Endothelial cell of umbilical vein (primary cell): Measurements from ENCODE around the gene TPM4. TPM values are rescaled to one million over a fixed set of nuclear protein-coding genes. Genes with fewer than 3 reads are reported as not detected.

Experiments used
- BruUV-seq: library from RNA; stranded (reverse); fragments of 400-500 nt; replicated peaks from 2 replicates; lab custom pipeline; 2021; lab: Mats Ljungman, UMichigan
- CTCF ChIA-PET: fragments of 300-600, 350-600 bp; sonication (Branson Sonifier 250); formaldehyde crosslinking; loops from one replicate; lab custom pipeline; 2021; ENCODE audit warnings: antibody characterized with exemption, inconsistent platforms; lab: Charles Lee
- POLR2A ChIA-PET: fragments of 300-600, 350-600 bp; sonication (Branson Sonifier 250); formaldehyde crosslinking; loops from one replicate; lab custom pipeline; 2021; ENCODE audit warnings: antibody characterized with exemption, inconsistent platforms; lab: Charles Lee
- DNase-seq: peaks from one replicate; pipeline ENCODE4 v3.0.0-alpha.2; 2011; ENCODE audit warnings: low read depth, low spot score
- FAIRE-seq: peaks from 2 replicates; lab custom pipeline; 2011; peaks lifted over from hg19 to GRCh38; lab: Jason Lieb, UNC
- H2AFZ ChIP-seq: 2 replicates; pipeline ENCODE4 v1.6.0; 2012; ENCODE audit warnings: low read depth, low read length, control low read depth, inconsistent platforms
- H3K27ac ChIP-seq: 2 replicates; pipeline ENCODE4 v1.5.1; 2011; ENCODE audit warnings: low read depth, mild to moderate bottlenecking, control low read depth, low read length, moderate library complexity; ENCODE audit not compliant: insufficient read depth
- H3K27me3 ChIP-seq, 2 experiments: 2 replicates each; pipeline versions ENCODE4 v1.6.0 to v1.6.1; 2011; ENCODE audit warnings: low read length in 2 of 2, mixed read lengths in 1 of 2; ENCODE audit not compliant: control insufficient read depth in 2 of 2, insufficient read depth in 2 of 2
- H3K36me3 ChIP-seq, 2 experiments: 2 replicates in 1 of 2; 3 replicates in 1 of 2; pipeline ENCODE4 v1.5.1; 2011; ENCODE audit warnings: low read length in 2 of 2, mild to moderate bottlenecking in 1 of 2, moderate library complexity in 1 of 2; ENCODE audit not compliant: control insufficient read depth in 2 of 2, insufficient read depth in 2 of 2; ENCODE audit errors: extremely low read depth in 1 of 2
- H3K4me1 ChIP-seq: 3 replicates; pipeline ENCODE4 v1.5.1; 2011; ENCODE audit warnings: mild to moderate bottlenecking, low read length; ENCODE audit not compliant: control insufficient read depth, insufficient read depth; ENCODE audit errors: extremely low read depth
- H3K4me2 ChIP-seq: 2 replicates; pipeline ENCODE4 v1.6.1; 2011; ENCODE audit warnings: low read length, control low read depth, mixed read lengths; ENCODE audit not compliant: insufficient read depth
- H3K4me3 ChIP-seq, 3 experiments: fragments of 200-600 bp in 1 of 3; sonication (generic), shearing (Covaris generic) in 1 of 3; replicated peaks in 1 of 3; 2 replicates each; pipeline ENCODE4 v1.5.1; 2011 to 2016; ENCODE audit warnings: control low read depth in 3 of 3, low read length in 3 of 3, mild to moderate bottlenecking in 2 of 3, inconsistent platforms in 1 of 3, low read depth in 1 of 3, moderate library complexity in 1 of 3; ENCODE audit not compliant: insufficient read depth in 1 of 3
- H3K79me2 ChIP-seq: 2 replicates; pipeline ENCODE4 v1.6.0; 2012; ENCODE audit warnings: low read length, inconsistent platforms; ENCODE audit not compliant: control insufficient read depth, insufficient read depth
- H3K9ac ChIP-seq: replicated peaks from 2 replicates; pipeline ENCODE3; 2011; ENCODE audit warnings: low read length, control low read depth; ENCODE audit not compliant: insufficient read depth; ENCODE audit errors: extremely low read depth
- H3K9me1 ChIP-seq: replicated peaks from 3 replicates; pipeline ENCODE4 v1.6.0; 2011; ENCODE audit warnings: mild to moderate bottlenecking, low read length; ENCODE audit not compliant: control insufficient read depth, insufficient read depth; ENCODE audit errors: extremely low read depth
- H3K9me3 ChIP-seq: replicated peaks from 2 replicates; pipeline ENCODE4 v1.5.1; 2012; ENCODE audit warnings: low read length, inconsistent platforms; ENCODE audit not compliant: control insufficient read depth, insufficient read depth
- H4K20me1 ChIP-seq: replicated peaks from 2 replicates; pipeline ENCODE3; 2011; ENCODE audit warnings: mild to moderate bottlenecking, low read length; ENCODE audit not compliant: control insufficient read depth, insufficient read depth; ENCODE audit errors: extremely low read depth
- EZH2 ChIP-seq: IDR thresholded peaks from 2 replicates; pipeline ENCODE4 v1.6.1; 2012; ENCODE audit warnings: borderline replicate concordance, low read depth, mild to moderate bottlenecking, moderate library complexity, low read length, inconsistent platforms; ENCODE audit not compliant: severe bottlenecking
- FOS ChIP-seq: IDR thresholded peaks from 2 replicates; pipeline ENCODE4 v1.6.1; 2011; ENCODE audit warnings: mild to moderate bottlenecking, low read length, moderate library complexity, borderline replicate concordance; ENCODE audit not compliant: insufficient read depth
- GATA2 ChIP-seq: IDR thresholded peaks from 2 replicates; pipeline ENCODE4 v1.7.0; 2011; ENCODE audit warnings: low read depth, mild to moderate bottlenecking, moderate library complexity, mixed read lengths, low read length; ENCODE audit not compliant: insufficient read length, insufficient read depth
- JUN ChIP-seq: IDR thresholded peaks from 2 replicates; pipeline ENCODE4 v1.6.1; 2011; ENCODE audit warnings: borderline replicate concordance, low read depth; ENCODE audit not compliant: insufficient read length, insufficient read depth
- MYC ChIP-seq: IDR thresholded peaks from one replicate; pipeline ENCODE4 v1.6.1; 2011; ENCODE audit warnings: mild to moderate bottlenecking, low read depth, low read length
- POLR2A ChIP-seq: IDR thresholded peaks from 2 replicates; pipeline ENCODE4 v1.6.1; 2012; ENCODE audit warnings: low read depth, mild to moderate bottlenecking, control low read depth, low read length
- dilution Hi-C: fragments of 300-500 bp; cut with MboI; formaldehyde crosslinking; loops from one replicate; pipeline ENCODE4 v1.15.0; 2019; ENCODE audit warnings: low sequenced_read_pairs; ENCODE audit not compliant: extremely low pct_ligation_motif_present
- intact Hi-C: fragments of 100-400 bp; cut with micrococcal nuclease; formaldehyde crosslinking; loops from one replicate; pipeline ENCODE4 v1.10.0; 2022
- polyA plus RNA-seq, 4 experiments: library from polyadenylated mRNA; depleted of rRNA in 3 of 4; stranded (reverse) in 3 of 4; unstranded in 1 of 4; fragments of >200 nt; gene quantifications; 2 replicates each; pipeline versions ENCODE4 v1.2.1 to v1.2.3, GENCODE V29; 2011 to 2012; ENCODE audit warnings: missing spikeins in 1 of 4
- total RNA-seq: library from RNA; stranded (reverse); gene quantifications from 2 replicates; pipeline ENCODE4 v1.2.3, GENCODE V29; 2021
- TF ChIP-seq, protein P1 (sequence below), 2 donors: IDR thresholded peaks; 1 replicate in 1 of 2; 2 replicates in 1 of 2; pipeline ENCODE4 v1.5.1; 2011; ENCODE audit warnings: low read length in 2 of 2, mild to moderate bottlenecking in 2 of 2, moderate library complexity in 2 of 2, control low read depth in 1 of 2, inconsistent platforms in 1 of 2, low read depth in 1 of 2; ENCODE audit not compliant: insufficient read depth in 1 of 2; ENCODE audit errors: extremely low read depth in 1 of 2

The TPM4 gene
- total and polyA plus RNA-seq, 2 donors (not counting 3 experiments of a cell fraction or from before 2014, with no cell fraction given), result 430 to 924 TPM

DNA sequence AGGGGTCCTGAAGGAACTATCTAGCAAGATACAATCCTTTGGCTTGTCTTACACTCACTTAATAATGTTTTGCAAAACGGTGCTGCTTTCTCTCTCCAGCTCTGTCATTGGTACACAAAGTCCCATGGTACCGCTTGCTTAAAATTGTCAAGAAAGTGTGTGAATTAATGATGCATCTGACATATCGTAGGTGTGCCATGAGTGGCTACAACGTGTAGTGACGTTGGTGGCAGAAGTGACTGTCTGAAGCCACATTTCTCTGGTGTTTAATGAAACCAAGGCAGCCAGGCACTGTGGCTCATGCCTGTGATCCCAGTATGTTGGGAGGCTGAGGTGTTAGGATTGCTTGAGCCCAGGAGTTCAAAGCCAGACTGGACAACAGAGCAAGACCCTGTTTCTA, 69.8 kb downstream of the TPM4 start:
- TF ChIP-seq, protein P1, sequence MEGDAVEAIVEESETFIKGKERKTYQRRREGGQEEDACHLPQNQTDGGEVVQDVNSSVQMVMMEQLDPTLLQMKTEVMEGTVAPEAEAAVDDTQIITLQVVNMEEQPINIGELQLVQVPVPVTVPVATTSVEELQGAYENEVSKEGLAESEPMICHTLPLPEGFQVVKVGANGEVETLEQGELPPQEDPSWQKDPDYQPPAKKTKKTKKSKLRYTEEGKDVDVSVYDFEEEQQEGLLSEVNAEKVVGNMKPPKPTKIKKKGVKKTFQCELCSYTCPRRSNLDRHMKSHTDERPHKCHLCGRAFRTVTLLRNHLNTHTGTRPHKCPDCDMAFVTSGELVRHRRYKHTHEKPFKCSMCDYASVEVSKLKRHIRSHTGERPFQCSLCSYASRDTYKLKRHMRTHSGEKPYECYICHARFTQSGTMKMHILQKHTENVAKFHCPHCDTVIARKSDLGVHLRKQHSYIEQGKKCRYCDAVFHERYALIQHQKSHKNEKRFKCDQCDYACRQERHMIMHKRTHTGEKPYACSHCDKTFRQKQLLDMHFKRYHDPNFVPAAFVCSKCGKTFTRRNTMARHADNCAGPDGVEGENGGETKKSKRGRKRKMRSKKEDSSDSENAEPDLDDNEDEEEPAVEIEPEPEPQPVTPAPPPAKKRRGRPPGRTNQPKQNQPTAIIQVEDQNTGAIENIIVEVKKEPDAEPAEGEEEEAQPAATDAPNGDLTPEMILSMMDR (IDR thresholded peaks at IDR 0.05; ENCODE audit: extremely low read depth in 1 of 2, insufficient read depth in 1 of 2, low read depth in 1 of 2, low read length in 2 of 2), result no peak
- no peak for TF ChIP-seq POLR2A
- TF ChIP-seq MYC, result no peak
- no peak for TF ChIP-seq GATA2
- TF ChIP-seq EZH2, result no peak
- no peak for TF ChIP-seq FOS
- TF ChIP-seq JUN, result no peak
- intact Hi-C loops (no loop called here), dilution Hi-C loops (no loop called here)
- Histone ChIP-seq H3K27ac (no peak overlapping the region), H3K4me2 (no peak overlapping the region), H3K9me1 (no peaks in the 10 kb centered on the region), H3K4me3 (no peak overlapping the region), H3K27me3 (peaks cover 0 to 2% of the 10 kb centered on the region in 2 experiments), H4K20me1 (no peaks in the 10 kb centered on the region), H3K9ac (no peak overlapping the region), H3K36me3 (no peaks in the 10 kb centered on the region), H3K4me1 (no peaks in the 10 kb centered on the region), H2AFZ (no peak overlapping the region), H3K79me2 (no peaks in the 10 kb centered on the region), H3K9me3 (no peaks in the 10 kb centered on the region)
- POLR2A ChIA-PET, result interaction anchor here (0.7 kb wide), 1 partner anchor 50 kb away, joined by 3 read pairs; no protein-coding TSS in a partner anchor
- FAIRE-seq, result no peak
- CTCF ChIA-PET, result interaction anchor here (0.7 to 1.0 kb wide), 2 partner anchors 34 to 525 kb away, joined by 3 read pairs; no protein-coding TSS in a partner anchor
- no peak for DNase-seq
- no TSS peak for BruUV-seq
